RWPE1 (cell line): ENCODE results near the gene EGF.
A peak's percentile ranks its signal among the peaks of the same experiment; 100 is the strongest.

Source experiments
- CTCF ChIA-PET: fragments of 350-600 bp; sonication (Branson Sonifier 250); formaldehyde crosslinking; extraction: SDS; loops from one replicate; lab custom pipeline; 2021; lab: Yijun Ruan, JAX
- POLR2A ChIA-PET: fragments of 400-600 bp; formaldehyde crosslinking; extraction: SDS; loops from one replicate; lab custom pipeline; 2020; ENCODE audit warnings: antibody characterized with exemption; ENCODE audit not compliant: low non-redundant PET; lab: Yijun Ruan, JAX
- DNase-seq: peaks from one replicate; pipeline ENCODE4 v3.0.0; 2012; ENCODE audit warnings: low spot score
- H3K27ac ChIP-seq: fragments of 450-650 bp; 2 replicates; pipeline ENCODE4 v1.5.1; 2017
- CTCF ChIP-seq: fragments of 450-650 bp; conservative IDR thresholded peaks from 2 replicates; pipeline ENCODE4 v1.5.1; 2017; ENCODE audit warnings: low read depth, mild to moderate bottlenecking

Gene EGF

GRCh38 chr4:109976189-109976588 lies 63.5 kb downstream of the EGF start:
- no peak overlapping the region for H3K27ac ChIP-seq
- no peak for DNase-seq
- TF ChIP-seq CTCF: no peak
- ChIA-PET POLR2A (no interaction called here), CTCF (no interaction called here)

- peak; percentile 45 for DNase-seq
- peak; percentile 74 for TF ChIP-seq CTCF
- no peak overlapping the region for H3K27ac ChIP-seq
- POLR2A ChIA-PET: no interaction called here
- CTCF ChIA-PET: interaction anchor here (0.5 to 0.6 kb wide), 3 partner anchors 152 to 639 kb away, joined by 3 to 5 read pairs (median 4); no protein-coding TSS in a partner anchor
Observed at GRCh38 chr4:109977854-109978501, 65.3 kb downstream of the EGF start.

- H3K27ac ChIP-seq: no peak overlapping the region
- POLR2A ChIA-PET: no interaction called here
- no peak for DNase-seq
- TF ChIP-seq CTCF: no peak
- CTCF ChIA-PET: interaction anchor here (0.5 to 1.0 kb wide), 3 partner anchors 156 to 546 kb away, joined by 3 read pairs; no protein-coding TSS in a partner anchor
Observed at GRCh38 chr4:109978704-109979454, 66.2 kb downstream of the EGF start.

- POLR2A ChIA-PET: no interaction called here
- CTCF ChIA-PET: interaction anchor here (0.9 kb wide), 1 partner anchor 157 kb away, joined by 3 read pairs; no protein-coding TSS in a partner anchor
- DNase-seq: peak; percentile 55
- TF ChIP-seq CTCF: no peak
- no peak overlapping the region for H3K27ac ChIP-seq
Observed at GRCh38 chr4:109979920-109980717, 67.4 kb downstream of the EGF start.

GRCh38 chr4:109981936-109982335 lies 69.3 kb downstream of the EGF start:
- CTCF ChIA-PET: interaction anchor here (0.6 to 0.7 kb wide), 2 partner anchors 699 to 1297 kb away, joined by 3 read pairs; no protein-coding TSS in a partner anchor

More at GRCh38 chr4:109981936-109982335, 69.3 kb downstream of the EGF start:
- no peak for DNase-seq
- TF ChIP-seq CTCF: no peak
- no peak overlapping the region for H3K27ac ChIP-seq
- POLR2A ChIA-PET: no interaction called here
